GM19397 (cell line): ENCODE measurements around the gene TC2N.
A peak's percentile ranks its signal among the peaks of the same experiment; 100 is the strongest.
"Not testable (repeated sequence)": the region's sequence is repeated elsewhere in the genome, so short reads cannot be mapped to it uniquely, and the experiment has no call there.

ENCODE experiments used
- ATAC-seq: cut with Tn5 transposase; IDR thresholded peaks from one replicate; pipeline ENCODE4 v1.9.1; 2021; ENCODE audit warnings: mild to moderate bottlenecking, moderate library complexity; ENCODE audit not compliant: unreplicated experiment

TC2N gene

DNA sequence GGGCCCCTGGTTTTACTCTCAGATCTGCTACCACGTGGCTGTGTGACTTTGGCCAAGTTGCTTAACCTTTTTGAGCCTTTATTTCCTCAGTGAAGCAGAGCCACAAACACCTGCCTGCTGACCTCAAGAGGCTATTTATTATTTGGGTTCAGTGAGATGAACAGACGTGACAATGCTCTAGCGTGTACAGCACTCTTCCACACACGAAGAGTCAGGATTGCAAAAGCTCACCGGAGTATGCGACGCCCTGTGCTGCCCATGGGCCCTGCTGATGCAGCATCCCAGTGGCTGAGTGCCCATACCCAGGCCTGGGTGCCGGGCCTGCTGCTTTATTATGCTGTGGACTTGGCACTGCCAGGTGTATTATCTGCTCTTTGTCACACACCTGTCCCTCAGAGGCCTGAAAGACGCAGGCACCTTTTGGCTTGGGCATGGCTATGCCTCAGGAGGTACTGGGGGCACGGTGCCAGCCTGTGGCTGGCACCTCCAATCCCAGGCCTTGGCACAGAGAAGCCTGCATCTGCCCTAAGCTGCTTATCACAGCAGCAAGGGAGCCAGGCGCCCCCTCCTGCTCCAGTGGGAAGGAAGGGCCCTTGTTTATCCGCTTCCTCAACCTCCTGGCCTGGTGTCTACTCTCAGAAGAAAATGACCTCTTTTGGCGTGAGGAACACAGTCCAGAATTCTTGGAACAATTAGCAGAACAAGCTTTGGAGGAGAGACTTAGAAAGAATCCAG lies 22.3 kb upstream of the TC2N start:
- ATAC-seq = no peak

DNA sequence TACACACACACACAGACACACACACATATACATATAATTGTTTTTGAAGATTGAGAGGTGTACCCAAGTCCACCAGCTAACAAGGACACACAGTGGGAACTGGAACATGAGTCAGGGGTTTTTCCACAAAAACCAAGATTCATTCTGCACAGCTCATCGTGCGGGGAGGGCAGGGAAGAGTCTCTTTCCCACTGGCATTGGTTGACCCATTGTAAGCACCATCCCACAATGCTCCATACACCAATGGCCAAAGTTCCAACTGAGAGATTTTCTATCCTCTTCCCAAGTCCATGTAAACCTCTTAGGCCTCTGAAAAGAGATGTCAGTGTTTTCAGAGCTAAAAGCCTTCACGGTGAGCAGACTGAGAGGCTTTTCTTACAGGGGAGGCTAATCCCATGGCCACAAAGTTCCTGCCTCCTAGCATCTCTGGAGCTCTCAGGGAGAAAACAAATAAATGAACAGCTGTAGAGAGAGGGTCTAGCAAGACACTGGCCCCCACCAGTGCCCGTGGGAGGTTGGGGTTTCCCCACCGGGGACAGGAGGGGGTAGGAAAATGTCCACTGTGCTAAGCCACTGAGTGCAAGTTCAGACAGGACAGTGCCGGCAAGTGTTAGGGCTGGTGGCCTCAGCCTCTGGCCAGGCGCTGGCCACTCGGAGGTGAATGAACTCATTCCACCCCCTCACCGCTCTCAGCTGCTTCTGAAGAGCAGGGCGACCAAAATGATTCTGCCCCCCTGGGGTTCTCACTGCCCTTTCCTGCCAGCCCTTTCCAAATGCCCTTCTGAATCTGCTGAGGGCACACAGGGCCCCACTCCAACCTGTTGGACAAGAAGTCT lies 21.5 kb upstream of the TC2N start:
- no peak for ATAC-seq

DNA sequence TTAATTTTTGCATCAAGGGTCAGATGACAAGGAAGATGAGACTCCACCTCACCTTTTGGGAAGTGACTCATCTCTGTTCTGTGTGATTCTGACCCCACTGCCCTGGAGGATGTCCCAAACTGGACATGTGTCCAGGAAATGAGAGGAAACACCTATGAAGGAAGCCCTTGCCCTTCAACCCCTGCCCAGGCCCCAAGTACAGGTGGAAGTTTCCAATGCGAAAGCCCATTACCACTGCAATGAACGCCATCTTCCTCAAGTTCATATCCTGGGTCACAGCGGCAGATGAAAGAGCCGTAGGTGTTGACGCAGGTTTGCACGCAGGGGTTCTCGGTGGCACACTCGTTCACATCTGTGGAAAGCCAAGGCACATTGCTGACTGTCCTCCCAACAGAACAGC lies 19.6 kb upstream of the TC2N start:
- no peak for ATAC-seq

DNA sequence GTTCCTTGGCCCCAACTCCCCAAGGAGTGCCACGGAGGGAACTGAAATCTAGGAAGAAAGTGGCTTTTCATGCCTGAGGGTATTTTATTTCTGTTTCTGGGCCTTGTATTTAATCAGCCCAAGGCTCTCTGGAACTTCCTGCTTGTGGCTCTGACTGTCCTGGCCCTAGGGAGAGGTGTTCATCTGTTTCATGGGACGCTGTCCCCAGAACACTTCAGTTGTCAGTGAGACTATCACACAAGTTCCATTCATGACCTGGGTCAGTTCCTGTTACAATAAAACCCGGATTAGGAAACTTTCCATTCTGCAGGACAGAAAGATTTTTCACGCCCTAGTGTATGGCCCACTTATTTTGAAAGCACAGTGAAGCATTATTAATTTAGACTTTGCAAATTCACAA lies 18.5 kb upstream of the TC2N start:
- no peak for ATAC-seq

DNA sequence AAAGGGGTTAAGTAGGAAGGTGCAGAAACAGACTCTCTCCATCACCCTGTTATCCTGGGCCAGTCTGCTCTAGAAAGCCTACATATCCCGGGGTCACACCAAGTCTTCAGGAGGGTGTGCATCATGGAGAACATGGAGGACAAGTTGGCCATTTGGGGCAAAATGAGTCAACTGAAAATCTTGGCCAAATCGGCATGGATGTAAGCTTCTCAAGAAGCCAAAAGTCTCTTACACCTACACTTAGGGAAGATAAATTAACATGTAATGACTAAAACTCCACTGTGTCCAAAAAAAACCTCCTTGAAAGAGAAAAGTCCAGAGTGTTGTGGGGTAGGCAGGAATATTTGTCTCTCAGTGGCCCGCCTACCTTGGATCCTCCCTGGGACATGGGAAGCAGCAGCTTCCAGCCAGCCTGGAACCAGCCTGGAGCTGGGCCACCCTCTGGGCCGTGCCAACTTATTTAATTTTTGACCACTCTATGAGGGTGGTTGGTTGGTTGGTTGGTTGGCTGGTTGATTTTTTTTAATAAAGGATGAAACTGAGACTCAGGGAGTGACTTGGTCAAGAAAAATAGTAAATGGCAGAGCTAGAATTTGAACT lies 17.9 kb upstream of the TC2N start:
- ATAC-seq = no peak

DNA sequence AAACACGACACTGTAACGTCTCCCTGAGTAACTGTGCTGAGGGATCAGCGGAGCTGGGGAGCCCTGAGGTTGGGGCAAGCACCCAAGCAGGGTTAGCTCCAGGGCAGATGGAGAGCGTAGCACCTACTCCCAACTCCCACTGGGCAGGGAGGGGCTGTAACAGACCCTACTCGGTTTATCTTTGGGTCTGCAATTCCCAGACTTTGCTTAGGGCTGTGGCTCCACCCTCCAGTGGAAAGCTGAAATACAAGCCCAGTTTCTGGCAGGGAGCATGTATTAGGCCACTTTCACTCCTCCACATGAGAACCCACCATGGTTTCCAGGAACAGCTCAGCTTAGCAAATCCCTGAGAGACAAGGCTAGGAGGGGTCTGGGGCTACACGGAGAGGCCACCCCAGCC lies 17.3 kb upstream of the TC2N start:
- no peak for ATAC-seq

DNA sequence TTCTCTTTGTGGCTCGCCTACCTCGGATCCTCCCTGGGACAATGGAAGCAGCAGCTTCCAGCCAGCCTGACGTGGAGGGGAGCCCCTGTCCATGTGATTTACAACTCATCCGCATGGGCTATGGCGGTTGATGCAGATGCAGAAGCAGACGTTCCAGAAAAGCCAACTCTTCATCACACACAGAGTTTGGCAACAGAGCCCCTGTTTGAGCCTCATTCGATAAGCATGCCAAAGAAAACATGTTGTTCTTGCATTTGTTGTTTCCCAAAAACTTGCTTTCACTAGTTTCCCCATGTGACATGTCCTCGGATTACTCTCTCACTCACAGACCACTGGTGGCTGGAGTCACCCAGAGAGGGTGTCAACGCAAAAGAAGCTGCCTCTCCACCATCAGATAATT lies 16.4 kb upstream of the TC2N start:
- no peak for ATAC-seq

DNA sequence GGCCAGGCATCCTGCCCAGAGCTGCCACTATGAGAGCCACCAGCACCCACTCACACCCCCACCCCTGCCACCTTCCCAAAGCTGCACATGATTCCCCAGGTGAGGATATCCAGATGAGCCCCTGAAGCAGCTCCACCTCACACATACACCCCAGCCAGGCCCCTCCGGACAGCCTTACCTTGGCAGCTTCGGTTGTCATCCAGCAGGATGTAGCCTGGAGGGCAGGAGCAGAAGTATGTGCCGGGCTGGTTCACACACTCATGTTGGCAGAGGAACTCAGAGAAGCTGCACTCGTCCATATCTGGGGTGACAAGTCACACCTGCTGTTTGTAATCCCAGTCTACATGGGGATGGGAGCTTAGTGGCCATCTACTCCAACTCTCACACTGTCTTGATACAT lies 15.4 kb upstream of the TC2N start:
- no peak for ATAC-seq

DNA sequence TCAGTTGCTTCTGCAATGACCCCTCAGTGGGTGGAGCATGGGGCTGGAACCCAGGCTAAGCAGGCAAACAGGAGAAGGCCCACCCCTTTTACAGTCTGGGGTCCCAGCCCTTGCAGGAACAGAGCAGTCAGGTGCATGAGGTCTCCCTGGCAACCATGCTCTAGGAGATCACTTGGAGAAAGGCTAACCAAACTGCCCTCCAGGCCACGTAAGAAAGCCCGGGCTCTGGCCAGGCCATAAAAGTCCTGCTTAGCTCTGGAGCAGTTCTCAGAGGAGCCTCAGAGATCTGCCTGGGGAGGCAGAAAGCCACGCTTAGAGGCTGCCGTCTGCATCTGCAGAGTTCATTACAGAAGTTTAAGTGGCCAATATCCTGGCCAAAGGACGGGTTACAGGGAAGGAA lies 15.0 kb upstream of the TC2N start:
- ATAC-seq = no peak

DNA sequence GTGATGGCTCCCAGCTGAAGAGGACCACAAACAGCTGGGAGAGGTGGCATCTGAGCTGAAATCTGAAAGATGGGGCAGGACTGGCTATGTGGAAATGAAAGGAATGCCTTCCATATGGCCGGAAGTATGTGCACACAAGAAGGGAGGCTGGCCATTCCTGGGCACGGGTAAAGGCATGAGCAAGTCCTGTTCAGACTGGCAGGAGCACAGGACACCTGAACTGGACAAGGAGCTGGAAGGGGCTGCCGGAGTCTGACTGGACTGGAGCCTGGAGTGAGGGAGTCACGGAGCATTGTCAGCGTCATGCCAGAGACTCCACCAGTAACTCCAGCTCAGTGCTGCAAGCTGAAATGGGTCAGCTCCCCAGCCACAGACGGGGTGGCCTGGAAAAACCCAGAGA lies 11.9 kb upstream of the TC2N start:
- ATAC-seq = no peak

DNA sequence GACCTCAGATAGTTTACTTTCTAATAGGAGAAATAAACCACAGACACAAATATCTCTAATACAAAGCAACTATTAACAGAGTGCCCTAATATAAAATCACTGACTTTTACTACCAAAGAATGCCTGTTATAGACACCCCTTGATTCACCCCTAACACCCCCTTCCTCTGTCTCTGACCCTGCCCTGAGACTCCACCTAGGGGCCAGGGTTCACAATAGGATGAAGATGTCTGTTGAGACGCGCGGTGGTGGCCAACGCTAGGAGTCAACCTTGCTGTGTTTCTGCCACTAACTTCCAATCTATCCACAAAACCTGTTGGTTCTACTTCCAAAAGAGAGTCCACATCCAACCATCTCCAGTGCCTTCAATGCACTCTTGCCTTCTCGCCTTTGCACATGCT lies 10.9 kb upstream of the TC2N start:
- ATAC-seq = no peak

DNA sequence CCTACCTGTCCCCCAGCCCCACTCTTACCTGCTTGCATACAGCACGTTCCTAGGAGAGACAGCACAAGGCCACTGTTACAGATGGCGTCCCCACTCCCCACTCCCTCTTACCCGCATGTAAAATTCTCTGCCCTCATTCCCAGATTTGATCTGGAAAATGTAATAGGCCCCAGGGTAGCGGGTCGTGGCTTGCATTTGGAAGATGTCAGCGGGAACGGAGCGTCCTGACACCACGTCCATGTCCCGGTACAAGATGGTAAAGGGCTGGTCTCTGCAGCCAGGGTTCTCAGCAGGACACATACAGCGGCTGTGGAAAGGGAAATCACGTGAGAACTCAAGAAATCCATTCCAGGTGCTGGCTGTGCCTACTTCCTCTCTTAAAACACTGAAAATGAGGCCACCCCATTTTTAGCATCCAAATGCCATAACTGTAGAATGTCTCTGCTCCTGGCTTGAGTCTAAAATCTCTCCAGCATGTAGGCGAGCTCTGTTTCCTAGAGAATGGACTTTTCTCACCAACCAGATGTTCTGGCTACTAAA lies 10.1 kb upstream of the TC2N start:
- no peak for ATAC-seq

DNA sequence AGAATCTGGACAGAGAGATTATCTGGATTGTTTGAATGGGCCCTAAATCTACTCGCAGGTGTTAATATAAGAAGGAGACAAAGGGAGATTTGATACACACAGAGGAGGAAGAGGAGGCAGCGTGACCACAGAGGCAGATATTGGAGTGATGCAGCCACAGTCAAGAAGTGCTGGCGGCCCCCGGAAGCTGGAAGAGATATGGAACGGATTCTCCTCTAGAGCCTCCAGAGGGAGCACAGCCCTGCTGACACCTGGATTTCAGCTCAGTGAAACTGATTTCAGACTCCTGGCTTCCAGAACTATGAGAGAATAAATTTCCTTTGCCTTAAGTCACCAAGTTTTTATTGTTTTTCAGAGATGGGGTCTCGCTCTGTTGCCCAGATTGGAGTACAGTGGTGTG lies 9.2 kb upstream of the TC2N start:
- ATAC-seq = no peak

DNA sequence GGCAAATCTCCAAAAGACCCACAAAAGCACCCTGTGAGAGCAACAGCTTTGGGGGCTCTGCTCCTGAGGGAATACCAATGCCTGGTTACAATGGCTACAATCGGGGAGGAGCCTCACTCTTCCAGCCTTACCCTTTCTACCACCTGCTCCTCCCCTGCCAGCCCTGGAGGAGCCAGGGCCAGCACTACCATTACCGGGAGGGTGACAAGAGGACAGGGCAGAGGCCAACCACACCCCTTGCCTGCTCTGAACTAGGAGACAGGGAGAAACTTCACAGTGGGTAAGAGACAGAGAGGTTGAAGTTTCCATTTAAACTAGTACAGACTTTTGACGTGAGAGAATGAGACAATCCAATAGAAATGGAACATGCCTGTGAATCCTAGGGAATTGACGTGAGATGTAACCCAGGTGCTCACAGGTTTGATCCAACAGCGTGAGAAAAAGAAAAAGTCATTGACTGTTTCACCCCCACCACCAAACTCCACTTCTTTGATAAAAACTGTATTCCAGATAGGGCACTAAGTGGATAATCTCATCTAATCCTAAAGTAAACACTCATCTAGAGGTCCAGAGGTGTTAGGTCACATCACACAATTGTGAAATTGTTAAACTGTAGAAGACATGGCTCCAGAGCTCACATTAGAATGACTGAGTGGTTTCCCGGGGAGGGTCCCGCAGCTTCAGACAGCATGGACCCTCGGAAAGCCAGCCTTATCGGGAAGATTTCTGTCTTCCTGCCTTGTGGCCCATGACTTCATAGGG lies 8.4 kb upstream of the TC2N start:
- no peak for ATAC-seq

DNA sequence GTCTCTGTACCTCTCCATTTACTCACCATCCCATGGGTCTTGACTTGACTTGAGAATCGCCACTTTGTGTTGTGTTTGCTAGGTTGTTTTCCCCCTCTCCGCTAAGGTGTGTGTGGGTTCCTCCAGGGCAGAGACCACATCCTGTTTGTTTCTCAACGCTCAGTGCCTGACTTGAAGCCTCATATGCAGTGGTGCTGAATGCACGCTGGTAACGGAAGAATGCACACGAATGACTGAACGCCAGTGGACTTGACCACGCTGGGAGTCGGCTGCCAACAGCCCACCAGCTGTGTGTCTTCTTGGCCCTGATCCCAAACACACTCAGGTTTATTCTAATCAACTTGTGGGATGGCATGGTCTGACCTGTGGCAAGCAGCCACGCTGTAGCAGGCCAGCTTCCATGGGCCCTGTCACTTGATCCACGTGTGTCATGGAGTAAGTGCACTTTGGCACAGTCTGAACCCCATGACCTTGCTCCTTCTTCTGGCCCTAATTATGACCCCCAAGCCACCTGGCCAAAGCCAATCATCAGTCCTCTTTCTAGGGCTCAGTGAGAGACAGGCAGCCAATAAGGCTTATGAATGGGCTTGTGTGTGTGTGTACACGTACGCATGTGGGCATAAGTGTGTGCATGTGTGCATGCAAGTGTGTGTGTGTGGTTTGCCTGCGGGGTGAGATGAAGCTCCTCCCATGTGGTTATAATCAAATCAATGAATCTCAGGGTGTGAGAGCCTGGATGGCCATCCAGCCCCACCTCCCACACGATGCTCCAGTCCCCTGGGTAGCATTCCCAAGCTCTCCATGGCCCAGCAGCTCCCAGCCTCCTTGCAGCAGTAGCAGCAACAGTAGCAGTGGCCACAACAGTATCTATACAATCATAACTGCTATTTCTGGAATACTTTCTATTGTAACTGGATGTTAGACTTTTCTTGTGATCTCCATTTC lies 6.4 kb upstream of the TC2N start:
- ATAC-seq = peak; percentile 60

DNA sequence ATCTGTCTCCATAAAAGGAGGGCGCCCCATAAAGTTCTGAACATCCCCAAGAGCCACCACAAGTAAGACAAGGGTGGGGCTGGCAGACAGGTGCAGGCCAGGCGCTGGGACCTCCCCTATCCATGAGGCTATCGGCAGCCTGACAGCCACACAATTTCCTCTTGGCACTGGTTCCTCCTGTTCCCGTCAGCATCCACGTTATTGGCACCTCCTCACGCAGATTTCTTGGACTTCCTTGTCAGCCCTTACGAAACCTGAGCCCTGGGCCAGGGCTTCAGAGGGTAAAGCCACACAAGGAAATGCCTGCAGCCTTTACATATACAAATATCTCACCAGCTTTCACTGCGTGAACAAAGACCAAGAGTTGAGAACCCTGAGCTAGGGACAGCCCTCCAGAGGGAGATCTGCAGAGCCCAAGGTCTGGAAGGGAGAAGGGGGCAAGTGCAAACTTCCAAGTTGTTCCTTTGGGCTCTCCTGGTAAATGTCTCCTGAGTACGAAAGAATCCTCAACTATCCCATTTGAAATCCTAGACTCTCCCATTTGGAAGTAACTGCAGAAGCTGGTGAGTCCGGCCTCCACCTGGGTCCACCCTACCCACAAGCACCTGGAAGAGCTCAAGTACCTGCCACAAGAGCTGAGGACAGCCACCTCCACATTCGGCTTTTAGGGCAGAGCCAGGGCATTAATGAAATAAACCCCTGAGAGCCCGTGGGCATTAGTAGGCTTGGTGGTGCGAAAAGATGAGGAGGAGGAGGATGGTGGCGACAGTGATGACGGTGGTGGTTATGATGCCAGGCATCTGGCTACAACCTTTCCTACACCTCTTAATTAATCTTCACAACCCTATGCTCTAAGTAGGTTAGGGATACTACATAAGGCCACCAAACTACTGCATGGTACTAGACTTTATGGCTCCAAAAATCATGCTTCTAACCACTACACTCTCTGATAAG lies 5.5 kb upstream of the TC2N start:
- peak; percentile 27 for ATAC-seq

DNA sequence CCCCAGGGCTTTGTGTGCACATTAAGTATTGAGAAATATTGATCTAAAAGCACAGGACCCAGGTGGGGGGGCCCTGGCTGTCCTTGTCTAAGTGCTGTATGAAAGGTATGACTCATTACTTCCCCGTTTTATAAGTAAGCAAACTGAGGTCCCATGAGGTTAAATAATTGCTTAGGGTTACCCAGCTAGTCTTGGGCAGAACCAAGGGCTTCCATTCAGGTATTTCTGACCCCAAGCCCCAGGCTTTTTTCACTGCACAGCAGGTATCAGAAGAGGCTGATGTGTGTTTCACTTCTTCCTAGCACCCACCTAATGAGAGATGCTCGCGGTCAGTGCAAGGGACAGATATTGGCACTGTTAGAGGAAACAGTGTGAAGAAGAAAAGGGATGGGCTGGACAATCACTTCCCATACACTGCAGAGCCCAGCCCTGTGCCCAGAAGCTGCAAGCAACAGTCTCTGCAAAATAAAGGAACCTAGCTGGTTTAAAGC lies 4.7 kb upstream of the TC2N start:
- peak; percentile 41 for ATAC-seq

DNA sequence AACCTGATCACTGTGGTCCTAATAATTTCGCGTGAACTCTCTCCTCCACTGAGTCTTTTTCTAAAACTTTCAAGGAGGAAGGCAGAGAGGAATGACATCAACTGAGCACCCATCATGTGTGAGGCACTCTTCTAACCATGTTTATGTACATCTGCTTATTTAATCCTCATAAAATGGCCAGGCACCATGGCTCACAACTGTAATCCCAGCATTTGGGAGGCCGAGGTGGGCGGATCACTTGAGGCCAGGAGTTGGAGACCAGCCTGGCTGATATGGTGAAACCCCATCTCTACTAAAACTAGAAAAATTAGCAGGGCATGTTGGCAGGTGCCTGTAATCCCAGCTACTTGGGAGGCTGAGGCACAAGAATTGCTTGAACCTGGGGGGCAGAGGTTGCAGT lies 4.1 kb upstream of the TC2N start:
- not testable (repeated sequence) for ATAC-seq

DNA sequence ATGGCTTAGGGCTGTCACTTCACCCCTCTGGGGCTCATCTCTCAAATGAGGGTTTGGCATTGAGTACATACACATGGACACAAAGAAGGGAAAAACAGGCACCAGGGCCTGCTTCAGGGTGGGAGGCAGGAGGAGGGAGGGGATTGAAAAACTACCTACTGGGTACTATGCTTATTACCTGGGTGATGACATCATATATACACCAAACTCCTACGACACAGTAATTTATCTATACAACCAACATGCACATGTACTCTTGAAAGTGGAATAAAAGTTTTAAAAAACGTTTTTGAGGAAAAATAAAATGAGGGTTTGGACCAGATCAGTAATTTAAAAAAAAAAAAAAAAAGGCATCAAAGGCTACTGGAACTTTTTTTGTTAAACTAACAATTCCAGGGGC lies 3.6 kb upstream of the TC2N start:
- ATAC-seq = no peak
